Activated CD4-positive, alpha-beta T cell treated with anti-CD3 and anti-CD28 coated beads, Interleukin-2, amount 10 ng/mL, durations not matched to agents 24 days and 14 days (primary cell): ENCODE data around the gene IFI27L1. TPM values are rescaled to one million over a fixed set of nuclear protein-coding genes. Genes with fewer than 3 reads are reported as not detected.

Experiments
- DNase-seq: peaks from one replicate; pipeline ENCODE4 v3.0.0; 2022
- H3K27ac Mint-ChIP-seq: one replicate; pipeline ENCODE4 v1.8.0; 2022; ENCODE audit warnings: mild to moderate bottlenecking, mixed read lengths
- H3K27me3 Mint-ChIP-seq: one replicate; pipeline ENCODE4 v1.8.0; 2022; ENCODE audit warnings: mixed read lengths
- H3K36me3 Mint-ChIP-seq: one replicate; pipeline ENCODE4 v1.8.0; 2022; ENCODE audit warnings: low read depth, mild to moderate bottlenecking, mixed read lengths
- H3K4me1 Mint-ChIP-seq: one replicate; pipeline ENCODE4 v1.8.0; 2021; ENCODE audit warnings: mixed read lengths
- H3K4me3 Mint-ChIP-seq: one replicate; pipeline ENCODE4 v1.8.0; 2022; ENCODE audit warnings: mild to moderate bottlenecking, moderate library complexity, mixed read lengths
- H3K9me3 Mint-ChIP-seq: one replicate; pipeline ENCODE4 v1.8.0; 2021; ENCODE audit warnings: mixed read lengths
- intact Hi-C: fragments of 100-400 bp; cut with micrococcal nuclease; formaldehyde crosslinking; loops from one replicate; pipeline ENCODE4 v1.15.1; 2023
- total RNA-seq: library from RNA; stranded (reverse); gene quantifications from 2 replicates; pipeline ENCODE4 v1.2.3, GENCODE V29; 2022

The IFI27L1 gene
- total RNA-seq, 1 donor from 2014 or later: 28.0 TPM

GRCh38 chr14:94129111-94129757 lies 48.1 kb downstream of the IFI27L1 start, which contains the start of gene IFI27L2:
Gene IFI27L2, minus strand, starts transcription at chr14:94129604. Its CDS starts 40 bp downstream, at chr14:94129564.
- peaks cover 3% of the 10 kb centered on the region for H3K36me3 Mint-ChIP-seq
- intact Hi-C loops: loop anchor here (1.0 to 2.0 kb wide), 4 partner anchors 45 to 93 kb away; partner anchors contain the start of genes DDX24, IFI27L1 and PPP4R4
- peaks cover 20% of the 10 kb centered on the region for H3K27me3 Mint-ChIP-seq
- peak within 1 kb of the TSS; percentile 91 for H3K27ac Mint-ChIP-seq
- H3K4me1 Mint-ChIP-seq: peaks cover 24% of the 10 kb centered on the region
- peak within 1 kb of the TSS; percentile 96 for H3K4me3 Mint-ChIP-seq
- peak; percentile 91 for DNase-seq
- no peaks in the 10 kb centered on the region for H3K9me3 Mint-ChIP-seq

GRCh38 chr14:94129758-94130414 lies 48.8 kb downstream of the IFI27L1 start:
- peak overlapping the region; percentile 96 for H3K4me3 Mint-ChIP-seq
- H3K27me3 Mint-ChIP-seq: peaks cover 26% of the 10 kb centered on the region
- peaks cover 24% of the 10 kb centered on the region for H3K4me1 Mint-ChIP-seq
- peaks cover 3% of the 10 kb centered on the region for H3K36me3 Mint-ChIP-seq
- no peaks in the 10 kb centered on the region for H3K9me3 Mint-ChIP-seq
- DNase-seq: peak; percentile 86
- intact Hi-C loops: loop anchor here (1.0 to 5.0 kb wide), 5 partner anchors 44 to 357 kb away; partner anchors contain the start of genes DDX24, IFI27L1 and PPP4R4
- H3K27ac Mint-ChIP-seq: peak overlapping the region; percentile 71

GRCh38 chr14:94132285-94132887 lies 51.3 kb downstream of the IFI27L1 start:
- H3K4me1 Mint-ChIP-seq: peaks cover 27% of the 10 kb centered on the region
- DNase-seq: peak; percentile 91
- no peaks in the 10 kb centered on the region for H3K36me3 Mint-ChIP-seq
- intact Hi-C loops: loop anchor here (1.0 to 5.0 kb wide), 3 partner anchors 49 to 416 kb away; no protein-coding TSS in a partner anchor
- H3K27ac Mint-ChIP-seq: no peak overlapping the region
- peaks cover 6% of the 10 kb centered on the region for H3K9me3 Mint-ChIP-seq
- H3K27me3 Mint-ChIP-seq: peaks cover 43% of the 10 kb centered on the region
- H3K4me3 Mint-ChIP-seq: no peak overlapping the region

- H3K9me3 Mint-ChIP-seq: peaks cover 6% of the 10 kb centered on the region
- H3K36me3 Mint-ChIP-seq: no peaks in the 10 kb centered on the region
- peaks cover 41% of the 10 kb centered on the region for H3K27me3 Mint-ChIP-seq
- no peak overlapping the region for H3K4me3 Mint-ChIP-seq
- intact Hi-C loops: no loop called here
- no peak overlapping the region for H3K27ac Mint-ChIP-seq
- peaks cover 7% of the 10 kb centered on the region for H3K4me1 Mint-ChIP-seq
- DNase-seq: no peak
These were observed 54.4 kb downstream of the IFI27L1 start for GRCh38 chr14:94135476-94135875.

GRCh38 chr14:94136575-94137331 lies 55.6 kb downstream of the IFI27L1 start:
- peaks cover 6% of the 10 kb centered on the region for H3K9me3 Mint-ChIP-seq
- DNase-seq: peak; percentile 96
- no peaks in the 10 kb centered on the region for H3K36me3 Mint-ChIP-seq
- H3K4me3 Mint-ChIP-seq: no peak overlapping the region
- intact Hi-C loops: loop anchor here (1.0 kb wide), 3 partner anchors 44 to 197 kb away; no protein-coding TSS in a partner anchor
- H3K4me1 Mint-ChIP-seq: peaks cover 7% of the 10 kb centered on the region
- peaks cover 38% of the 10 kb centered on the region for H3K27me3 Mint-ChIP-seq
- H3K27ac Mint-ChIP-seq: no peak overlapping the region

GRCh38 chr14:94138251-94138650 lies 57.1 kb downstream of the IFI27L1 start:
- H3K9me3 Mint-ChIP-seq: peaks cover 6% of the 10 kb centered on the region
- peaks cover 32% of the 10 kb centered on the region for H3K27me3 Mint-ChIP-seq
- no peak overlapping the region for H3K4me3 Mint-ChIP-seq
- intact Hi-C loops: no loop called here
- no peaks in the 10 kb centered on the region for H3K36me3 Mint-ChIP-seq
- H3K27ac Mint-ChIP-seq: no peak overlapping the region
- DNase-seq: no peak
- peaks cover 3% of the 10 kb centered on the region for H3K4me1 Mint-ChIP-seq

GRCh38 chr14:94139006-94139405 lies 57.9 kb downstream of the IFI27L1 start:
- Mint-ChIP-seq H3K4me1 (peaks cover 3% of the 10 kb centered on the region), H3K27ac (no peak overlapping the region), H3K9me3 (peaks cover 6% of the 10 kb centered on the region), H3K36me3 (no peaks in the 10 kb centered on the region), H3K27me3 (peaks cover 27% of the 10 kb centered on the region), H3K4me3 (no peak overlapping the region)
- intact Hi-C loops: no loop called here
- DNase-seq: no peak

GRCh38 chr14:94139421-94139820 lies 58.3 kb downstream of the IFI27L1 start:
- Mint-ChIP-seq H3K9me3 (peaks cover 6% of the 10 kb centered on the region), H3K36me3 (no peaks in the 10 kb centered on the region), H3K27ac (no peak overlapping the region), H3K27me3 (peaks cover 24% of the 10 kb centered on the region), H3K4me1 (peaks cover 4% of the 10 kb centered on the region), H3K4me3 (no peak overlapping the region)
- no peak for DNase-seq
- intact Hi-C loops: no loop called here

GRCh38 chr14:94142247-94142646 lies 61.1 kb downstream of the IFI27L1 start:
- peaks cover 10% of the 10 kb centered on the region for H3K4me1 Mint-ChIP-seq
- intact Hi-C loops: no loop called here
- H3K27me3 Mint-ChIP-seq: peaks cover 3% of the 10 kb centered on the region
- no peak for DNase-seq
- H3K4me3 Mint-ChIP-seq: no peak overlapping the region
- no peaks in the 10 kb centered on the region for H3K36me3 Mint-ChIP-seq
- no peak overlapping the region for H3K27ac Mint-ChIP-seq
- H3K9me3 Mint-ChIP-seq: no peaks in the 10 kb centered on the region

GRCh38 chr14:94142836-94143235 lies 61.7 kb downstream of the IFI27L1 start:
- Mint-ChIP-seq H3K4me3 (no peak overlapping the region), H3K9me3 (no peaks in the 10 kb centered on the region), H3K4me1 (peaks cover 10% of the 10 kb centered on the region), H3K27me3 (peaks cover 2% of the 10 kb centered on the region), H3K27ac (no peak overlapping the region), H3K36me3 (no peaks in the 10 kb centered on the region)
- intact Hi-C loops: no loop called here
- DNase-seq: no peak

- DNase-seq: no peak
- intact Hi-C loops: no loop called here
- H3K27me3 Mint-ChIP-seq: peaks cover 6% of the 10 kb centered on the region
These were observed 62.1 kb downstream of the IFI27L1 start for GRCh38 chr14:94143239-94143638.

GRCh38 chr14:94143711-94144110 lies 62.6 kb downstream of the IFI27L1 start:
- H3K27ac Mint-ChIP-seq: no peak overlapping the region
- peaks cover 10% of the 10 kb centered on the region for H3K4me1 Mint-ChIP-seq
- no peaks in the 10 kb centered on the region for H3K36me3 Mint-ChIP-seq
- no peak for DNase-seq
- intact Hi-C loops: no loop called here
- no peak overlapping the region for H3K4me3 Mint-ChIP-seq
- H3K27me3 Mint-ChIP-seq: peaks cover 10% of the 10 kb centered on the region
- H3K9me3 Mint-ChIP-seq: no peaks in the 10 kb centered on the region

More at GRCh38 chr14:94143239-94143638, 62.1 kb downstream of the IFI27L1 start:
- Mint-ChIP-seq H3K4me1 (peaks cover 10% of the 10 kb centered on the region), H3K4me3 (no peak overlapping the region), H3K27ac (no peak overlapping the region), H3K9me3 (no peaks in the 10 kb centered on the region), H3K36me3 (no peaks in the 10 kb centered on the region)

GRCh38 chr14:94144765-94145164 lies 63.7 kb downstream of the IFI27L1 start:
- no peak overlapping the region for H3K4me3 Mint-ChIP-seq
- peaks cover 18% of the 10 kb centered on the region for H3K27me3 Mint-ChIP-seq
- no peaks in the 10 kb centered on the region for H3K36me3 Mint-ChIP-seq
- H3K27ac Mint-ChIP-seq: peak overlapping the region; percentile 56
- no peak for DNase-seq
- no peaks in the 10 kb centered on the region for H3K9me3 Mint-ChIP-seq
- intact Hi-C loops: no loop called here
- H3K4me1 Mint-ChIP-seq: peaks cover 10% of the 10 kb centered on the region
